Measurements from ENCODE around the gene CCIN. TPM values are rescaled to one million over a fixed set of nuclear protein-coding genes. Genes with fewer than 3 reads are reported as not detected.

CCIN gene
- total RNA-seq, 2 donors from 2014 or later: 0.32 TPM; not detected in 1

DNA sequence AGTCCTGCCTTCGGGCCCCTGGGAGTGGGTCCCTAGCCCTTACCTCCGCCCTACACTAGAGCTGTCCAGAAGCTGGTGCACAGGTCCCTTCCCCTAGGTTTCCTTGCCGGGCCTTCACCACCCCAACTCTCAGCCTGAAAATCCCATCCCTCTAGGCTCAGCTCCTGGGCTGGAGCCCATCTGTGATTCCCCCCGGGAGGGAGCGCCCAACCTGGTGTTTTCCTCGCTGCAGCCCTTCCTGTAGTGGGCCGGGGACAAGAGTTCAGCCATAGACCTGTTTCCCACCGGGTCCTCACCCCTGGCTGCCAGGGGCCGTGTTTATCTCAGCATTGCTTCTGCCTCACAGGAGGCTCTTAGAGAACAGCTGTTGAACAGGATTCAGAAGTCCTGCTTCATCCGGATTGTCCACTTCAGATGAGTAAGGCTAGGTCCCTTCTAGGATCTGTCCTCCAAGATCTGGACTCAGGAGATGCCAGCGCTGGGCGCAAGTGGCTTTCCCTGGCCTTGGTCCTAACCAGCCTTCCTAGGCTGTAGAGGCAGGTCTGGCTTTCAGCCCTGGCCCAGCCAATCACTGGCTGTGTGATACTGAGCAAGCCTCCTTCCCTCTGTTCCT lies 31.7 kb upstream of the CCIN start:
- Histone ChIP-seq H3K9me3 (no peaks in the 10 kb centered on the region), H3K27ac (peak overlapping the region; percentile 76), H3K36me3 (no peaks in the 10 kb centered on the region), H3K4me3 (peak overlapping the region; percentile 94), H3K27me3 (no peaks in the 10 kb centered on the region), H3K4me1 (peaks cover 13% of the 10 kb centered on the region), H3K9ac (ENCODE audit: low read depth in 2 of 2, low read length in 2 of 2) (peak overlapping the region; percentile 83 to 92)
- no peak for DNase-seq
- intact Hi-C loops (cut with DNase I): no loop called here
- no peak for TF ChIP-seq CTCF (IDR thresholded peaks at IDR 0.05)

GRCh38 chr9:36138496-36138895 lies 30.7 kb upstream of the CCIN start:
- no peak overlapping the region for H3K27ac ChIP-seq

DNA sequence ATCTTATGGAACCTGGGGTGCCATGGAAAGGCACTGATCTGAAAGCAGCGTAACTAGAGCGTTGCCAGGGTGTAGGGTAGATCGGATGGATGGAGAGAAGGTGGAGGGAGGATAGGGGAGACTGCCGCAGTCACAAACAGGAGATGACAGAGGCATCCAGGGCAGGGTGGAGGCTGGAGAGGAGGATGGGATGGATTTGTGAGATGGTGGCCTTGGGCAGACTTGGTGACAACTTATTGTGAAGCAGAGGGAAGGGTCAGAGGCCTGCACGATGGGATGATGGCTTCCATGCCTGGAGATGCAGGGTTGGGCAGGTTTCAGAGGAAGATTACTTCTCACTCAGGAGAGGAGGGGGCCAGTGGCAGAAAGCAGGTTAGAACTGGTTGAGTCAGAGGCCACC lies 30.3 kb upstream of the CCIN start:
- Histone ChIP-seq H3K9ac (ENCODE audit: low read depth in 2 of 2, low read length in 2 of 2) (peak overlapping the region in 1 of 2 donors; percentile 20), H3K36me3 (no peaks in the 10 kb centered on the region), H3K4me3 (no peak overlapping the region), H3K4me1 (peaks cover 18% of the 10 kb centered on the region), H3K27ac (no peak overlapping the region), H3K9me3 (no peaks in the 10 kb centered on the region), H3K27me3 (no peaks in the 10 kb centered on the region)
- intact Hi-C loops (cut with DNase I): no loop called here
- no peak for DNase-seq
- TF ChIP-seq CTCF (IDR thresholded peaks at IDR 0.05): no peak

More at GRCh38 chr9:36138496-36138895, 30.7 kb upstream of the CCIN start:
- Histone ChIP-seq H3K9ac (ENCODE audit: low read depth in 2 of 2, low read length in 2 of 2) (no peak overlapping the region), H3K9me3 (no peaks in the 10 kb centered on the region), H3K36me3 (no peaks in the 10 kb centered on the region), H3K4me3 (no peak overlapping the region), H3K4me1 (peaks cover 18% of the 10 kb centered on the region), H3K27me3 (no peaks in the 10 kb centered on the region)
- intact Hi-C loops (cut with DNase I): no loop called here
- no peak for TF ChIP-seq CTCF (IDR thresholded peaks at IDR 0.05)
- DNase-seq: no peak

- no peak overlapping the region for H3K4me3 ChIP-seq
- no peak for DNase-seq
- H3K36me3 ChIP-seq: no peaks in the 10 kb centered on the region
- H3K27me3 ChIP-seq: no peaks in the 10 kb centered on the region
- intact Hi-C loops (cut with DNase I): no loop called here
- peak overlapping the region; percentile 8 to 53 for H3K9ac ChIP-seq (ENCODE audit: low read depth in 2 of 2, low read length in 2 of 2)
- no peak for TF ChIP-seq CTCF (IDR thresholded peaks at IDR 0.05)
- no peaks in the 10 kb centered on the region for H3K9me3 ChIP-seq
- peak overlapping the region; percentile 78 for H3K27ac ChIP-seq
- peaks cover 18% of the 10 kb centered on the region for H3K4me1 ChIP-seq
Observed at GRCh38 chr9:36140086-36141084, 28.8 kb upstream of the CCIN start.

- H3K9ac ChIP-seq (ENCODE audit: low read depth in 2 of 2, low read length in 2 of 2): peak overlapping the region in 1 of 2 donors; percentile 20
- intact Hi-C loops (cut with DNase I): no loop called here
- H3K27me3 ChIP-seq: no peaks in the 10 kb centered on the region
- no peak overlapping the region for H3K4me3 ChIP-seq
- H3K27ac ChIP-seq: peak overlapping the region; percentile 78
- TF ChIP-seq CTCF (IDR thresholded peaks at IDR 0.05): no peak
- no peaks in the 10 kb centered on the region for H3K9me3 ChIP-seq
- H3K36me3 ChIP-seq: no peaks in the 10 kb centered on the region
- peaks cover 15% of the 10 kb centered on the region for H3K4me1 ChIP-seq
- no peak for DNase-seq
Observed at GRCh38 chr9:36141288-36141687, 27.9 kb upstream of the CCIN start.
